SHP77 treated with DMSO at 0.1 percent for 48 hours (cell line): ENCODE data around the gene ZNF662.

Source experiments
- DNase-seq: peaks from one replicate; lab custom pipeline; 2025; lab: John Stamatoyannopoulos, UW

Gene ZNF662

GRCh38 chr3:42936157-42936981 is 30.4 kb downstream of the ZNF662 start:
- no peak for DNase-seq

GRCh38 chr3:42937334-42937733 is 31.4 kb downstream of the ZNF662 start:
- DNase-seq = no peak

DNA sequence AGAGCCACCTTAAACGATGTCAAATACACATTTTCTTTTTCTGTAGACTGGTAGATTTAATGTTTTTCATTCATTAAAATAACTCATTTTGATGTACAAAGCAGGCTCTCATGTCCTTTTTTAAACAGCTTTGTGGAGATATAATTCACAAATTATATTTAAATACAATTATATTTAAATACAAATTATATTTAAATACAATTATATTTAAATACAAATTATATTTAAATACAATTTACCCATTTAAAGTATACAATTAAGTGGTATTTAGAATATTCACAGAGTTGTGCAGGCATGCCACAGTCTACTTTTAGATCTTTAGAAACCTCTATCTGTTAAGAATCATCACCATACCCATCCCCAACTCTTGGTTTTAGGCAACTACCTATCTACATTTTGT is 36.8 kb downstream of the ZNF662 start:
- no peak for DNase-seq

GRCh38 chr3:42946050-42946449 is 40.1 kb downstream of the ZNF662 start:
- DNase-seq = no peak

GRCh38 chr3:42957573-42957972 is 51.6 kb downstream of the ZNF662 start:
- no peak for DNase-seq

GRCh38 chr3:42960282-42960681 is 54.3 kb downstream of the ZNF662 start:
- DNase-seq = no peak

DNA sequence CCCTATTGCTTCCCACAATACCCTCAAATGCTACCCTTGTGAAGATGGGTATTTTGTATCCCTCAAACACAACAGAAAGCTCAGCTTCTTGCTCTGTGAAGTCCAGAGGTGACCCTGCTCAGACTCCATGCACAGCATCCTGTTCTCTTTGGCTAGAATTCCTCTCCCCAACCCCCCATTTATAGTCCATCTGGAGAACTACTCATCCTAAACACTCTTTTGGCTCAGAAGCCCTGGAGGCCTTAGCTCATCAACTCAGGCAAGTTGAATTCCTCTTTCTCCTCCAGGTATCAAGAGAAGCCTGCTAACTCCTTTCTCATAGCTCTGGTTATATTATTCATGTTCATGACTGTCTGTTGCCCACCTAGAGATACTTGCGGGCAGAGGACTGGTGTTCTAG is 54.8 kb downstream of the ZNF662 start:
- no peak for DNase-seq

GRCh38 chr3:42961633-42962032 is 55.7 kb downstream of the ZNF662 start:
- DNase-seq = peak; percentile 12

DNA sequence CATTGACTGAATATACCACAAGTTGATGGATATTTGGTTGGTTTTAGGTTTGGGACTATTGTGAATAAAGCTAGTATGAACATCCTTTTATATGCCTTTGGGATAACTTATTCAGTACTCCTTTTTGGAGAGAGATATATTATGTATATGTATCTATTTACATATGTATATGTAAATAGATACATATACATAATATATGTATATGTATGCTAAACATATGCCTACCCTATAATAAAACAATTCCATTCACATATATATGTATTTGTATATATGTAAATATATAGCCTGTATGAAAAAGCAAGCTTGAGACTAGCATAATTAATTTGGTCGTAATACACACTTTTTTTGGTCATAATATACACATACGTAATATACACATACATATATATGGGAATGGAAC is 57.3 kb downstream of the ZNF662 start:
- DNase-seq = no peak

DNA sequence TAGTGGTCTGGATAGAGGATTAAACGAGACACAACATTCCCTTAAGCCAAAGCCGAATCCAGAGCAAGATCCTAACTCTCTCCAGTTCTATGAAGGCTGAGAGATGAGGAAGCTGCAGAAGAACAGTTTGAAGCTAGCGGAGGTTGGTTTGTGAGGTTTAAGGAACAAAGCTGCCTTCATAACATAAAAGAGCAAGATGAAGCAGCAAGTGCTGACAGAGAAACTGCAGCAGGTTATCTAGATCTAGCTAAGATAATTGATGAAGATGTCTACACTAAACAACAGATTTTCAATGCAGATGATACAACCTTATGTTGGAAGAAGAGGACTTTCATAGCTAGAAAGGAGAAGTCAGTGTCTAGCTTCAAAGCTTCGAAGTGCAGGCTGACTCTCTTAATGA is 58.3 kb downstream of the ZNF662 start:
- DNase-seq = no peak
